Prostate gland (tissue), 2 donors: Measurements from ENCODE around the gene ANHX.

ENCODE experiments used
- POLR2A ChIP-seq: fragments of 450-650 bp; IDR thresholded peaks from one replicate; pipeline ENCODE4 v1.6.1; 2016; ENCODE audit warnings: antibody characterized with exemption, mild to moderate bottlenecking
- POLR2AphosphoS5 ChIP-seq: sonication (generic); formaldehyde crosslinking; IDR thresholded peaks from one replicate; pipeline ENCODE4 v1.6.1; 2017; ENCODE audit warnings: antibody characterized with exemption
- TF ChIP-seq, protein P1 (sequence below), 4 experiments: fragments of 200-600 bp in 2 of 4; fragments of 450-650 bp in 2 of 4; sonication (generic) in 2 of 4; IDR thresholded peaks; 1 replicate in 3 of 4; 2 replicates in 1 of 4; pipeline ENCODE4 v1.5.1; 2016 to 2019; ENCODE audit warnings: antibody characterized with exemption in 4 of 4, mild to moderate bottlenecking in 2 of 4, moderate library complexity in 2 of 4

DNA sequence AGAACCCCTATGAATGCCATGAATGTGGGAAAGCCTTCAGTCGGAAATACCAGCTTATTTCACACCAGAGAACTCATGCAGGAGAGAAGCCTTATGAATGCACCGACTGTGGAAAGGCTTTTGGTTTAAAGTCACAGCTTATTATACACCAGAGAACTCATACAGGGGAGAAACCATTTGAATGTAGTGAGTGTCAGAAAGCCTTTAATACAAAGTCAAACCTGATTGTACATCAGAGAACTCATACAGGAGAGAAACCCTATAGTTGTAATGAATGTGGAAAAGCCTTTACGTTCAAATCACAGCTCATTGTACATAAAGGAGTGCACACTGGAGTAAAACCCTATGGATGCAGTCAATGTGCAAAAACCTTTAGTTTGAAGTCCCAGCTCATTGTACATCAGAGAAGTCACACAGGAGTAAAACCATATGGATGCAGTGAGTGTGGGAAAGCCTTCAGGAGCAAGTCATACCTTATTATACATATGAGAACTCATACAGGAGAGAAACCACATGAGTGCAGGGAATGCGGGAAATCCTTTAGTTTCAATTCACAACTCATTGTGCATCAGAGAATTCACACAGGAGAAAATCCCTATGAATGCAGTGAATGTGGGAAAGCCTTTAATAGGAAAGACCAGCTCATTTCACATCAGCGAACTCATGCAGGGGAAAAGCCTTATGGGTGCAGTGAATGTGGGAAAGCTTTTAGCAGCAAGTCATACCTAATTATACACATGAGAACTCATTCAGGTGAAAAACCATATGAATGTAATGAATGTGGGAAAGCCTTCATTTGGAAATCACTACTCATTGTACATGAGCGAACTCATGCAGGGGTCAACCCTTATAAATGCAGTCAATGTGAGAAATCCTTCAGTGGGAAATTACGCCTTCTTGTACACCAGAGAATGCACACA lies 32.1 kb downstream of the ANHX start:
- TF ChIP-seq, protein P1, sequence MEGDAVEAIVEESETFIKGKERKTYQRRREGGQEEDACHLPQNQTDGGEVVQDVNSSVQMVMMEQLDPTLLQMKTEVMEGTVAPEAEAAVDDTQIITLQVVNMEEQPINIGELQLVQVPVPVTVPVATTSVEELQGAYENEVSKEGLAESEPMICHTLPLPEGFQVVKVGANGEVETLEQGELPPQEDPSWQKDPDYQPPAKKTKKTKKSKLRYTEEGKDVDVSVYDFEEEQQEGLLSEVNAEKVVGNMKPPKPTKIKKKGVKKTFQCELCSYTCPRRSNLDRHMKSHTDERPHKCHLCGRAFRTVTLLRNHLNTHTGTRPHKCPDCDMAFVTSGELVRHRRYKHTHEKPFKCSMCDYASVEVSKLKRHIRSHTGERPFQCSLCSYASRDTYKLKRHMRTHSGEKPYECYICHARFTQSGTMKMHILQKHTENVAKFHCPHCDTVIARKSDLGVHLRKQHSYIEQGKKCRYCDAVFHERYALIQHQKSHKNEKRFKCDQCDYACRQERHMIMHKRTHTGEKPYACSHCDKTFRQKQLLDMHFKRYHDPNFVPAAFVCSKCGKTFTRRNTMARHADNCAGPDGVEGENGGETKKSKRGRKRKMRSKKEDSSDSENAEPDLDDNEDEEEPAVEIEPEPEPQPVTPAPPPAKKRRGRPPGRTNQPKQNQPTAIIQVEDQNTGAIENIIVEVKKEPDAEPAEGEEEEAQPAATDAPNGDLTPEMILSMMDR (IDR thresholded peaks at IDR 0.05): no peak
- TF ChIP-seq POLR2A (no peak), POLR2AphosphoS5 (no peak)
